ENCODE results near the gene RPS21.
"Not testable (repeated sequence)": the region's sequence is repeated elsewhere in the genome, so short reads cannot be mapped to it uniquely, and the experiment has no call there.

The RPS21 gene

DNA sequence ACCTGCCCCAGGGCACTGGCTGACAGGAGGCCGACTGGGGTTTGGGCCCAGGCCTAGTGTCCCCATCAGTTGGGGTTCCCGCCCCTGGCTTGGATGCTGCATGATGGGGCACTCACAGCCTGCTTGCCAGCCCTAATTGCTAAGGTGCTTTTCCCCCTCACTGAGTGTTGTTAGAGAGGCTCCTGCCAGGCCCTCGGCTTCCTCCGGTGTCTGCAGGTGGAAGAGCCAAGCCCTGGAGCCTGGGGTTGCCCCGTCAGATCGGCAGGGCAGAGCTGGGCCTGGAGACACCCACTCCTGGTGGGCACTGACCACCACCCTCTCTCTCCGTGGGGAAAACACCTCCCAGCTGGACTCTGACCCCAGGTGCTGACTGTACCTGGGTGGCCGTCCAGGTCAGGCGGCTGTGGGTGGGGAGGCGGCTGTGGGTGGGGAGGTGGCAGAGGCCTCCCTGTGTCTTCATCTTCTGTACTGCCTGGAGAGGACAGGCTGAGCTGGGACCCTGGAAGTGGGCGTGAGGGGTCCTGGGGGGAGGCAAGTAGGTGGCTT, 26.2 kb downstream of the RPS21 start:
- no peak for DNase-seq

DNA sequence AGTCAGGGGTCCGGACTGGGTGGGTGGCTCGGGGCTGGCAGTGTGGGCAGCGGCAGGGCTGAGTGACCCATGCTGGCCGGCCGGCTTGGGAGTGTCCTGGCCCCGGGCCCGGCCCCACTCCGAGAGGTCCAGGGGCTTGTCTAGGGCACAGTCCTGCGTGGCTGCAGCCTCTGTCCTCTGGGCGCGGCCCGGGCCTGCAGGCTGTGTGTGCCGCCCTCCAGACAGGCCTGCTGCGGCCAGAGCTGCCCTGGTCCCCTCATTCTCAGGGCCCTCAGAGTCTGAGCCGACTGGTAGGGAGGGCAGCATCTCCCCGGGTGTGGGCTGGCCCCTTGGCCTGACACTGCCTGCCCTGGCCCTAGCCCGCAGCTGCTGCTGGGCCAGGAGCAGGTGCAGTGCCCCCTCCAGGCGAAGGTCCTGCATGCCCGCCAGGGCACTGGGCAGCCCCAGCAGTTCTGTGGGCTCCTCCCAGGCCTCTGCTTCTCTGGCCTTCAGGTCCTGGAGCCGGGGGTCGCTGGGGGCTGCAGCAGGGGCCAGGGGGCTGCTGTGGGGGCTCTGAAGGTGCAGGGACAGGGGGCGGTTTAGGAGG, 27.1 kb downstream of the RPS21 start:
- no peak for DNase-seq

DNA sequence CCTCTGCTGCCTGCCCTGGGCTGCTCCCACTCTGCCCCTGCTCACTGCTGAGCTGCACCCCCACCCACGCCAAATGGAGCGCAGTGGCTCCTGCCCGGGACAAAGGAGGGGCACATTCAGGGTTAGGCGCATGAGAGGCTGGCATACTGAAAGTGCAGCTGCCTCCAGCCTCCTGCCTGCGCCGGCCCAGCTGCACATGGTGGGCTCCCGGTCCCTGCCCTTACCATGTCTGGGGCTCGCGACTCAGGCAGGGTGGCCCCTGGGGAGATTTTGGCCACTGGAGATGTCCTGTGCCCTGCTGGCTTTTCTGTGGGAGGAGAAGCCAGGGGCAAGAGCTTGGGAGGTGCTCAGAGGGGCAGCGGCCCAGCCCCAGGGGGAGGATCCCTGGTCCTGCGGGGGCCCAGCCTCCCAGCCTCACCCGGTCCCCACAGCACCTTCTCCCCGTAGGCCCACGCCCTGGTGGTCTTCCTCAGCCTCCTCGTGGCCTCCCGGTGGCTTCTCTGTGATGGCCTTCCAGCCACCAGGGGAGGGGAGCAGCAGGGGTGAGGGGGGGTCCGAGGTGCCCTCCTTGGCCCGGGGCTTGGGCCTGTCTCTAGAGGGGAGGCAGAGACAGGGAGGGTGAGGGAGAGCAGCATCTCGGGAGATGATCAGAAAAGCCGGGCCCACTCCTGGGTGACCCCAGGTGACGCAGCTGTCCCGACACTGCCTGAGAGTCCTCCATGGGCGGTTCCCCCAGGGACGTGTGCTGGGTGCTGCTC, 28.6 kb downstream of the RPS21 start:
- DNase-seq = no peak

DNA sequence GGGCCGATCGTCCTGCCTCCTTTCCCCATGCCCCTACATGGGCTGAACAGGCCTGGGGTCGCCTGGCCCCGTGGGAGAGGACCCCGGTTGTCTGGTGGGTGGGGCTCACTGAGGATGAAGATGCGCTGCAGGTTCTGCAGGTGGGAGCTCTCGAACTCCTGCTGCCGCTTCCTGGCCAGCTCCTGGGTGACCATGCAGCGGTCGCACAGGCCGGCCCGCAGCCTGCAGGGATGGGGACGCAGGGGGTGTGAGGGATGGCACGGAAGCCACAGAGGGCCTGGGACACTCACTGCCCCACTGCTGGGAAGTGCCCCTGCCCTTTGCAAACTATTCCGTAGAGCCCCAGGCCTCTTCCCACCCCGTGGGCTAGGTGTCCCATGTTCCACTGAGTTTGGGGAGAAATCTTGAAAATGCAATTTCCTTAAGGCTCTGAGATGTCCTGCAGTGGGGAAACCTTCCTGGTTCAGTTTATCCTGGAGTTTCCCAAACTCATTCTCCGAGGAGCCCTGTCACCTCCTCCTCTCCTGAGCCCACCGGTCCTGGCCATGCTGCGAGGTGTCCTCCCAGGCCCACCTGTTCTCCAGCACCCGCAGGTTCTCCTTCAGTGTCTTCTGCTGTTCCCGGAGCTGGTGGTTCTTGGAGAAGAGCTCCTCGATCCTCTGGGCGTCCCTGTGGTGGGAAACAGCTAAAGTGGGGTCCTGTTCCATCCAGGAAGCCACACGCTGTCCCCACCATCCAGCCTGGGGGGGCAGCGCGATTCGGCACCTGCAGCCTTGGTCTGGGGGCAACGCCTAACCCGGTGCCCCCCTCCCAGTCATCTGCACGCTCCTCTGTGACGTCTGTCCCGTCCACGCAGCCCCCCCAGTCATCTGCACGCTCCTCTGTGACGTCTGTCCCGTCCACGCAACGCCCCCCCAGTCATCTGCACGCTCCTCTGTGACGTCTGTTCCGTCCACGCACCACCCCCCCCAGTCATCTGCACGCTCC, 30.0 kb downstream of the RPS21 start:
- no peak for DNase-seq

DNA sequence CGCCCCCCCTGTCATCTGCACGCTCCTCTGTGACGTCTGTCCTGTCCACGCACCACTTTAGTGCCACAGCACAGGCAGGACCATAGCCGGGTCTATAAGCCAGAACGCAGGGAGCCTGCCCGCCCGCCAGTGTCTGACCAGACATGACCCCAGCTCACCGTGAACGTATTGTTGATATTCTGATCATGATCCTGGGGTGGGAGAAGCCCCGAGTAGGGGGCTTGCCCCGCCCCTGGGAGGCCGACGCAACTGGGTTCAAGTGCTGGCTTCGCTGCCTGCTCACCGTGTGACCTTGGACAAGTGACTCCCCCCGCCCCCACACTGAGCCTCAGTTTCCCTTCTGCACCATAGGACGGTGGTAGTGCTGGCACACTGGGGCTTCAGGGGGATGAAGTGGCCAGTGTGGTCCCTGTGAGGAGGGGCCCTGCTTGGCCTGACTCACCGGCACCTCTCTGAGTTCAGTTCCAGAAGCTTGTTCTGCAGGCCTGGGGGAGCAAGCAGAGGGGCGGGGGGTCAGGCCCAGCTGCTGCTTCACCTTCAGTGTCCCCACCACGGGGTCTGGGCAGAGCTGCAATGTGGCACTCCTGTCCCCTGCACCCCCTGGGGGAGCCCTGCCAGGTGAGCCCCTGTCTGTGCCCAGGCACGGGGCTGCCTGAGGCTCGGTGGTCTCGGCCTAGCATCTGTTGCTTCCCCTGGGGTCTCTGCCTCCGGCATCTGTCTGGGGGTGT, 31.2 kb downstream of the RPS21 start:
- DNase-seq = no peak

DNA sequence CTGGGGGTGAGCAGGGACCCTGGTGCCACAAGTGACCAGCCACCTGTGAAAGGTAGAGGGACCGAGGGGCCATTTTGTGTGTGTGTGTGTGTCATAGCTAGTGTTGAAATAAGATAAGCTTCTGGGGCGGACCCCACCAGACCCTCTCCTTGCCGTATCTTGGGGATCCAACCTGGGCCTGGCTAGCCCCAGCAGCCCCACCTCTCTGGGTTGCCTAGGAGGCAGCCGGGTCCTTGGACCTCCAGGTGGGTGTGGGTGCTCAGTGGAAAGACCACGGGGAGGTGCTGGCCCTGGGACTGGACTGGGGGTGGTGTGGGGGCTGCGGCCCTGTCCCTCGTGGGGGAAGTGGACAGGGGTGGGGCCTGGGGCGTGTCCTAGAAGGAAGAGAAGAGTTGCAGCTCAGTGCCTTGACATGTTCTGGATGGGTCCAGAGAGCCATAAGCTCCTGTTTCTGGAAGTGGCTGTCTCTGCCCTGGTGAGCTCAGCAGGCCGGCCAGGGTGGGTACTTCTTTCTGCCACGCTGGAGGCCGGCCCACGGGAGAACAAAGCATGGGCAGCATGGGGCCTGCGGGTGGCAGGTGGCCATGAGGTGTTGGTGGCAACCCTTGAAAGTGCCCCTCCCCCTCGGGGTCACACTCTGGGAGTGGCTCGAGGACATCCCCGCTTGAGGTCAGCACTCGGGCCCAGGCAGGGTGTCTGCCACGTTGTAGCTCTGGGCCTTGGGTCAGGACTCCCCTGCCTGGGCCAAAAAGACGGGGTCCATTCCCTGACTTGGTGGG, 32.0 kb downstream of the RPS21 start:
- no peak for DNase-seq

DNA sequence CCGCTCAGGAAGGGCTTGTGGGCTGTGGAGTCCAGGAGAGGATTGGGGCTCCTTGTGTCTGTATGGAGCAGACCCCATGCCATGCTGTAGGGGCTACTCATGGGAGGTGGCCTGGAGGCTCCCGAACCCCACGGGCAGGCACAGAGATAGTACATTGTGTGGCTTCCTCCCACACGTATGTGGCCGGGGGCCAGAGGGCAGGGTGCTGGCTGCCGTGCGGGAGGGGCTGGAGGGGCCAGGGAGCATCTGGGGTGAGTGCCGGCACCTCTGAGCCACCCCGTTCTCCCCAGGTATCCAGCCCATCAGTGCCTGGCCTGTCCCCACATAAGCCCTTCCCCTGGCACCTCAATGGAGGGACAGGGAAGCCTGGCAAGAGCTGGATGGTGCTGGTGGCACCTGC, 32.9 kb downstream of the RPS21 start:
- no peak for DNase-seq

DNA sequence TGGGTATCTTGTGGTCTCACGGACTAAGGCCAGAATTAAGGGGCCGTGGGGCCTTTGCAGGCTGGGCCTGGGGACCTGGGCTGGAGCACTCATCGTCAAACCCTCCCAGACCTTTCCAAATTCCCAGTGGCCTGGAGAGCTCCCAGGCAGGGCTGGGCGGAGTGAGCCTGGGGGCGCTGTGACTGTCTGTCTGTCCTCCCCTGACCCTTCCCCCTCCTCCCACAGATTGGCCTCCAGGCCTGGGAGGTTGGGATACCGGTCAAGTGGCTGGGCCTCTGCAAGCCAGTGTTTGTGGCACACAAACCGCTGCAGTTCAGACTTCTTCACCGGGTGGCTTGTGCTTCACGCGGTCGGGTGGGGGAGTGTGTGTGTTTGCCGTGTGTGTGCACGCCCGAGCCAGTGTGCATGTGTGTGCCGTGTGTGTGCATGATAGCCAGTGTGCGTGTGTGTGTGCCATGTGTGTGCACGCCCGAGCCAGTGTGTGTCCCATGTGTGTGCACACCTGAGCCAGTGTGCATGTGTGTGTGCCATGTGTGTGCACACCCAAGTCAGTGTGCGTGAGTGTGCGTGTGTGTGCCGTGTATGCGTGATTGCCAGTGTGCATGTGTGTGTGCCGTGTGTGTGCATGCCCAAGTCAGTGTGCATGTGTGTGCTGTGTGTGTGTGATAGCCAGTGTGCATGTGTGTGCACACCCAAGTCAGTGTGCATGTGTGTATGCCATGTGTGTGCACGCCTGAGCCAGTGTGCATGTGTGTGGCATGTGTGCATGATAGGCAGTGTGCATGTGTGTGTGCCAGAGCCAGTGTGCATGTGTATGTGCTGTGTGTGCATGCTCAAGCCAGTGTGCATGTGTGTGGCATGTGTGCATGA, 34.2 kb downstream of the RPS21 start:
- no peak for DNase-seq

DNA sequence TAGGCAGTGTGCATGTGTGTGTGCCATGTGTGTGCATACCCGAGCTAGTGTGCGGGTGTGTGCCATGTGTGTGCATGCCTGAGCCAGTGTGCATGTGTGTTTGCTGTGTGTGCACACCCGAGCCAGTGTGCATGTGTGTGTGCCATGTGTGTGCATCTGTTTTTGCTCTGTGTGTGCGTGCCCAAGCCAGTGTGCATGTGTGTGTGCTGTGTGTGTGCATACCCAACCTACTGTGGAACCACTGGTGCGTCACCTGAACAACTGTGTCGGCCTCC, 34.8 kb downstream of the RPS21 start:
- DNase-seq = no peak

DNA sequence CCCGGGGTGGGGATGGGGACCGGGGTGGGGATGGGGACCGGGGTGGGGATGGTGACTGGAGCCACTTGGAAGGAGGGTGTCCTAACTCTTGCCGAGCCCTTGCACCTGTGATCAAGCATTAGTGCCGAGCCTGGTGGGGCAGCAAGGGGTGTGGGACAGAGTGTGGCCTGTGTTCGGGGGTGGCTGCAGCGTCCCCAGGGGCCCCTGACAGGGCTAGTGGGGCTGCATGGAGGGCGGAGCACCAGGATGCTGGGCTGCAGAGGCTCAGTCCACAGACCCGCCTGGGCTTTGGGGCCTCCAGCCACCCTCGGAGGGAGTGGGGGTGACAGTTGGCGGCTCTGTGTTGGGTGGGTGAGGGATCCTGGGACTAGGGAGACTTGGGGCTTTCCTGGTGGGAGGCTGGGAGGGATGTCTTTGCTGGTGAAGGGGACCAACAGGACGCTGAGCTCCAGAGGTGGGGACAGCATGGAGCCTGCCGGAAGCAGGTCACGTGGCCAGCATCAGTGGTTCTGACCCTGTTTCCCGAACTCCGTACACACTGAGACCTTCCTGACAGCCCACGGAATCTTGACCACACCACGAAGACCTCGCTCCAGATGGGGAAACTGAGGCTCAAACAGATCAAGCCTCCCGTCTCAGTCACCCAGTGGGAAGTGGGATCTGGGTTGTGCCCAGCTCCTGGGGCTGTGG, 35.9 kb downstream of the RPS21 start:
- no peak for DNase-seq

DNA sequence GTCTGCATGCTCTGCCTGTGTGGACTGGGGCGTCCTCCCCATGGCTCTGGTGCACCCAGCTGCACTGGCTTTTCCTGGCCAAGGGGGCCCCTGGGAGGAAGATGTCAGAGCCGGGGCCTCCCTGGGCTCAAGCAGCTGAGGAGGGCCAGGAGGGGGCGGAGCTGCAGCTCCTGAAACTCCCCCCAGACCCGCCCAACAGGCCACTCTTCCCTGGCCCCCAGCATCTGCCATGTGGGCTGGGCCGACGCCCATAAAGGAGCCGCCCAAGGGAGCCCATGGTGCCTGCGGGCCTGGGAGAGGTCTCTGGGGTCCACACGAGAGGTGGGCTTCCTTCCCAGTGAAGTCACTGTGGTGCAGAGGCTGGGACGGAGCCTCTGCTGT, 36.4 kb downstream of the RPS21 start:
- DNase-seq = no peak

DNA sequence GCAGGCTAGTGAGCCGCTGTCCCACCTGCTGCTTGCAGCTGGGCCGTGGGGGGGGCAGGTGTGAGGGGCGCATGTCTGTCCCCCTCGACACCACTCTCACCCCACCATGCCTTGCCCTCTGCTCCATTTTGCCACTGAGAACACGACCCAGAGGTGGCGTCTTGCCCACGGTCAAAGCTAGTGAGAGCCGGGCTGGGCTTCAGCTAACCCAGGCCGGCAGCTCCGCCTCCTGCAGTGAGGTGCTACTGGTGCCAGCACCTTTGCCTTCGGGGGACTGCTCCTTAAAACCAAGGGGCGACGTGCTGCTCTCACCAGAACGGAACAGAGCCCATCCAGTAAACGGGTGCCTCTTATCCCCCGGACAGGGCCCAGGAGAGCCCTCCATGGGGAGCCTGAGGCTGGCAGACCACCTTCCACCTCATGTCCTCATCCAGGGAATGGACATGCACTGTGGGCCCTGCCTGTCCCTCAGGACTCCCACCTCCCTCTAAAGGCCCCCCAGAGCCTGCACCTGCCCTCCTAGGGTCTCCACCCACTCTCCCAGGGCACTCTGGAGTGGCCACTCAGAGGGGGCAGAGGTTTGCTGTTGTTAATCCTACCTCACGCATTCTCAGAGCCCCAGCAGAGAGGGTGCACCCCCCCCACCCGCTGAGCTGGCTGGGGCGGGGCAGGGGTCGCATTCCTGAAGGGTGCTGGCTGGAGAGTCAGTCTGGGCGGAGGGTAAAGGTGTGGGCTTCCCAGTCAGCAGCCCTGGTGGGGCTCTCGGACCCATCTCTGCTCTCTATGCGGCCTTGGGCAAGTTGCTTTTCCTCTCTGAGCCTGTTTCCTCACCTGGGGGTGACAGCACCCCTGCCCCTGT, 37.6 kb downstream of the RPS21 start:
- no peak for DNase-seq

DNA sequence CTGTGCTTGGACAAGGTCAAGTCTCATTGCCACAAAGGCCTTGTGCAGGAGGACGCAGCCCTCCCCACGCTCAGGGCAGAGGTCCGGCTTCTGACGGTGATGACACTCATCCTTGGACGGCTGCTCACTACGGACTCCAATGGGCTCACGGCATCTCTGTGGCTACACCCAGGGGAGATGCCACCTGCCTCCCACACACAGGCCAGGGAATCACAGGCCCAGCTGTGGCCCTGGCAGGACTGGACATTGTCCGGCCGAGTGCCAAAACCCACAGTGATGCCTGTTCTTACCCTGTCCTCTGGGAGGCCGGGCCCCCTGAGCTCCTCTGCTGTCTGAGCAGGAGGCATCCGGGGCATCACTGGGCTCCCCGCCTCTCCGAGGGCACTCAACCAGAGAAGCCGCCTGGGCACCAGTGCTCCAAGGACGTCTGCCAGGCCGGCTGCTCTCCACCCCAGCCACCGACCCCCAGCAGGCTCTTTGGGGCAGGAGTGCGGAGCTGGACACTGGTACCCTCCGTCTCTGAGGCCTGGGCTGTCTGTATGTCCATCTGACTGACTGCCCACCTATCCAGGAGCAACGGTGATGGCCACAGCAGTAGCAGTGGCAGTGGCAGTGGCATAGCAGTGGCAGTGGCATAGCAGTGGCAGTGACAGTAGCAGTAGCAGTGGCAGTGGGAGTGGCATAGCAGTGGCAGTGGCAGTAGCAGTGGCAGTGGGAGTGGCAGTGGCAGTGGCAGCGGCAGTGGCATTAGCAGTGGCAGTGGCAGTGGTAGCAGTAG, 38.6 kb downstream of the RPS21 start:
- DNase-seq = no peak

DNA sequence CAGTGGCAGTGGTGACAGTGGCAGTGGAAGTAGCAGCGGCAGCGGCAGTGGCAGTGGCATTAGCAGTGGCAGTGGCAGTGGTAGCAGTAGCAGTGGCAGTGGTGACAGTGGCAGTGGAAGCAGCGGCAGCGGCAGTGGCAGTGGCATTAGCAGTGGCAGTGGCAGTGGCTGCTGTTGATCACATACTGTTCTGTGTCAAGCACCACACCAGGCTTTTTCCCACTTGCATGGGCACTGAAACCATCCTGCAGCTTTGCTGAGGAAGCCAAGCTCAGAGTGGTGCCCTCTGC, 39.1 kb downstream of the RPS21 start:
- not testable (repeated sequence) for DNase-seq

DNA sequence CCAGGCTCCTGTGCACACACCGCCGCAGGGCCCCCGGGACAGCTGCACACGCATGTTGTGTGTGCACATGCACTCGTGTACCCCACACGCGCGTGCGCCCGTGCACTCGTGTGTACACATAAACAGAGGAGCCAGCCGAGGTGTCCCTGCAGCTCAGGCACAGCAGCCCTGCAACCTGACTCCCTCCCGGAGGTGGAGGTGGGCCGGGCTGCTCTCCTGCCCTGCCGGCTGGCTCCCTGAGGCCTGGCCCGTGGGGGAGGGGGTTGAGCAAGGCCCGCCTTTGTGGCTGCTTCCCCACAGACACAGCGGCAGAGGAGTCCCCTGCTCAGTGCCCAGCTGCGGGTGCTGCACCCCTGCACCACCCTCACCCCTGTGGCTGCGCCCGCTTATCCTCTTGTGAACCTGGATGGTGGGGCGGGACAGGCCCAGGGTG, 39.8 kb downstream of the RPS21 start:
- no peak for DNase-seq

DNA sequence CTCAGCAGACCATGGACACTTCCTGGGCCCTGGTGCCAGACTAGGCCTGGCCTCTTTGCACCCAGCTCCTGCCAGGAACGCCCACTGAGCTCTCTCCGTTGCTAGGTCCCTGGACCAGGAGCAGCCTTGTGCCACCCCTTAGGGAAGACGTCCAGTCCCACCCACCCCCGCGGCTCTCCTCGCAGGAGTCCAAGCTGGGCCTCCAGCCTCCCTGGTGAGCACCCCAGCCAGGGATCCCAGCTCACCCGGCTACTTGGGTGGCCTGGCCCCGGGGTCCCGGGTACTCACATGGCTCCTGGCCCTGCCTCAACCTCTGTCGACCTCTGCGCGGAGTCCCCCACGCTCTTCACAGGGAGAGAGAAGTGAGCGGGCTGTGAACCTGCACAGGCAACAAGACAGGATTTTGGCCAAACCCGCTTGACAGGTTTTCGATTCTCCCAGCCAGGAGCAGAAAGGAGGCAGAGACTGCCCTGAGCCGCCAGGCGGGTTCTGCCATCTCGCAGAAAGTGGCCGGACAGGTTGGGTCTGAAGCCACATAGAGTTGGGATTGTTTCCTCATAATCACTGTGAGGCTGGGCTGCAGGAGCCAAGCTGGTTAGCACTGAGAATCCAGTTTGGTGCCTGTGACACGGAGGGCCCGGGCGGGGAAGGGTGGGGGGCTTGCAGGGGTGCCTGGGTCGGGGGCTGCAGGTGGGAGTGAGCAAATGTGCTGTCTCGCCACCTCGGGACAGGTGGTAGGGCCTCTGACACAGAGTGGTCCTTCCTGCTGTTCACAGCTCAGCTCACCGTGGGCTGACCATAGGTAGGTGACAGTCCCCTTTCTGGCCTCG, 40.5 kb downstream of the RPS21 start, which contains the start of gene RBBP8NL:
TSS of gene RBBP8NL (minus strand) at position 368 of the 830 bp plus-strand sequence. CDS start 7,892 bp downstream, outside the sequence.
- no peak for DNase-seq

DNA sequence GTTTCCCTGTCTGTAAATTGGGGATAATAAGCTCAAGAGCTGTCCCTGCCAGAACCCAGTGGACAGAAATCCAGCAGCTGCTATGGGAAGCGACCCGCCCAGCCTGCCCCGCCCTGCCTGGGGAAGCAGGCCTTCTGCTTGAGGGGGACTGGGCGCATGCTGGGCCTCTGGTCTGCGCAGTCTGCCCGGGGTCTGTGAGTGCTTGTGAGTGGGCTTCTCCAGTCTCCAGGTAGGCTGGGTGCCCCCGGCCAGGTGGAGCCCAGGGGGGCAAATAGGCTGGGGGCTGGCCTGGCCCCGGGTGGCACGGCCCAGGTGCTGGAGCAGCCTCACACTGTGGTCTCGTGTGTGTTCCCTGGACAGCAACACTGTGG, 41.1 kb downstream of the RPS21 start:
- DNase-seq = no peak

All from activated CD4-positive, alpha-beta T cell treated with anti-CD3 and anti-CD28 coated beads, Interleukin-2, amount 50 U/mL, for 1 hour (primary cell).